Measurements from ENCODE around the gene ULBP2. TPM values are rescaled to one million over a fixed set of nuclear protein-coding genes. Genes with fewer than 3 reads are reported as not detected.
"Not testable (repeated sequence)": the region's sequence is repeated elsewhere in the genome, so short reads cannot be mapped to it uniquely, and the experiment has no call there.

ULBP2 gene
- polyA plus RNA-seq, 1 donor, result 0.09 TPM

- H3K36me3 ChIP-seq (ENCODE audit: control insufficient read depth, insufficient read depth, low read length), result no peaks in the 10 kb centered on the region
- no peak for DNase-seq
- H3K27ac ChIP-seq (ENCODE audit: low read length), result no peak overlapping the region
- no peaks in the 10 kb centered on the region for H3K9me3 ChIP-seq (ENCODE audit: control insufficient read depth, low read depth, low read length)
- no CpG with 5 or more reads among the region's 11 CpGs for WGBS (ENCODE audit: insufficient coverage, low lambda C conversion rate)
- no peaks in the 10 kb centered on the region for H3K27me3 ChIP-seq (ENCODE audit: control insufficient read depth, insufficient read depth, low read length)
- H3K4me3 ChIP-seq (ENCODE audit: low read length), result no peak overlapping the region
- H3K4me1 ChIP-seq (ENCODE audit: control insufficient read depth, insufficient read depth, low read length), result peaks cover 4% of the 10 kb centered on the region
Measured at GRCh38 chr6:149900620-149901443, 41.0 kb upstream of the ULBP2 start.

GRCh38 chr6:149901444-149902140 lies 40.2 kb upstream of the ULBP2 start:
- H3K4me3 ChIP-seq (ENCODE audit: low read length), result no peak overlapping the region
- WGBS (ENCODE audit: insufficient coverage, low lambda C conversion rate), result 88% methylated on average over 1 of the region's 6 CpGs

GRCh38 chr6:149903938-149904611 lies 37.7 kb upstream of the ULBP2 start:
- H3K36me3 ChIP-seq (ENCODE audit: control insufficient read depth, insufficient read depth, low read length), result no peaks in the 10 kb centered on the region
- no peaks in the 10 kb centered on the region for H3K4me1 ChIP-seq (ENCODE audit: control insufficient read depth, insufficient read depth, low read length)
- H3K4me3 ChIP-seq (ENCODE audit: low read length), result no peak overlapping the region
- H3K27me3 ChIP-seq (ENCODE audit: control insufficient read depth, insufficient read depth, low read length), result no peaks in the 10 kb centered on the region
- no peak for DNase-seq
- no CpG with 5 or more reads among the region's 5 CpGs for WGBS (ENCODE audit: insufficient coverage, low lambda C conversion rate)
- H3K27ac ChIP-seq (ENCODE audit: low read length), result no peak overlapping the region
- peaks cover 7% of the 10 kb centered on the region for H3K9me3 ChIP-seq (ENCODE audit: control insufficient read depth, low read depth, low read length)

More at GRCh38 chr6:149901444-149902140, 40.2 kb upstream of the ULBP2 start:
- H3K9me3 ChIP-seq (ENCODE audit: control insufficient read depth, low read depth, low read length), result no peaks in the 10 kb centered on the region
- H3K27ac ChIP-seq (ENCODE audit: low read length), result no peak overlapping the region
- DNase-seq, result no peak
- no peaks in the 10 kb centered on the region for H3K27me3 ChIP-seq (ENCODE audit: control insufficient read depth, insufficient read depth, low read length)
- H3K36me3 ChIP-seq (ENCODE audit: control insufficient read depth, insufficient read depth, low read length), result no peaks in the 10 kb centered on the region
- peaks cover 4% of the 10 kb centered on the region for H3K4me1 ChIP-seq (ENCODE audit: control insufficient read depth, insufficient read depth, low read length)

GRCh38 chr6:149904661-149905370 lies 37.0 kb upstream of the ULBP2 start:
- DNase-seq, result no peak
- no CpG with 5 or more reads among the region's 13 CpGs for WGBS (ENCODE audit: insufficient coverage, low lambda C conversion rate)
- H3K27me3 ChIP-seq (ENCODE audit: control insufficient read depth, insufficient read depth, low read length), result no peaks in the 10 kb centered on the region
- H3K9me3 ChIP-seq (ENCODE audit: control insufficient read depth, low read depth, low read length), result peaks cover 7% of the 10 kb centered on the region
- no peak overlapping the region for H3K4me3 ChIP-seq (ENCODE audit: low read length)
- no peak overlapping the region for H3K27ac ChIP-seq (ENCODE audit: low read length)
- no peaks in the 10 kb centered on the region for H3K36me3 ChIP-seq (ENCODE audit: control insufficient read depth, insufficient read depth, low read length)
- H3K4me1 ChIP-seq (ENCODE audit: control insufficient read depth, insufficient read depth, low read length), result no peaks in the 10 kb centered on the region

GRCh38 chr6:149905371-149905910 lies 36.4 kb upstream of the ULBP2 start:
- Histone ChIP-seq H3K9me3 (ENCODE audit: control insufficient read depth, low read depth, low read length) (peaks cover 7% of the 10 kb centered on the region), H3K27ac (ENCODE audit: low read length) (no peak overlapping the region), H3K27me3 (ENCODE audit: control insufficient read depth, insufficient read depth, low read length) (no peaks in the 10 kb centered on the region), H3K4me1 (ENCODE audit: control insufficient read depth, insufficient read depth, low read length) (no peaks in the 10 kb centered on the region), H3K4me3 (ENCODE audit: low read length) (no peak overlapping the region), H3K36me3 (ENCODE audit: control insufficient read depth, insufficient read depth, low read length) (no peaks in the 10 kb centered on the region)
- DNase-seq, result no peak
- no CpG with 5 or more reads among the region's 18 CpGs for WGBS (ENCODE audit: insufficient coverage, low lambda C conversion rate)

- Histone ChIP-seq H3K36me3 (ENCODE audit: control insufficient read depth, insufficient read depth, low read length) (no peaks in the 10 kb centered on the region), H3K4me3 (ENCODE audit: low read length) (no peak overlapping the region), H3K27ac (ENCODE audit: low read length) (no peak overlapping the region), H3K9me3 (ENCODE audit: control insufficient read depth, low read depth, low read length) (peaks cover 7% of the 10 kb centered on the region), H3K27me3 (ENCODE audit: control insufficient read depth, insufficient read depth, low read length) (no peaks in the 10 kb centered on the region), H3K4me1 (ENCODE audit: control insufficient read depth, insufficient read depth, low read length) (no peaks in the 10 kb centered on the region)
- DNase-seq, result no peak
- no CpG with 5 or more reads among the region's 6 CpGs for WGBS (ENCODE audit: insufficient coverage, low lambda C conversion rate)
Measured at GRCh38 chr6:149905911-149906371, 35.9 kb upstream of the ULBP2 start.

GRCh38 chr6:149906405-149906804 lies 35.4 kb upstream of the ULBP2 start:
- DNase-seq, result no peak
- Histone ChIP-seq H3K4me3 (ENCODE audit: low read length) (no peak overlapping the region), H3K27me3 (ENCODE audit: control insufficient read depth, insufficient read depth, low read length) (no peaks in the 10 kb centered on the region), H3K27ac (ENCODE audit: low read length) (no peak overlapping the region), H3K36me3 (ENCODE audit: control insufficient read depth, insufficient read depth, low read length) (no peaks in the 10 kb centered on the region), H3K4me1 (ENCODE audit: control insufficient read depth, insufficient read depth, low read length) (no peaks in the 10 kb centered on the region), H3K9me3 (ENCODE audit: control insufficient read depth, low read depth, low read length) (peaks cover 7% of the 10 kb centered on the region)
- WGBS (ENCODE audit: insufficient coverage, low lambda C conversion rate), result 80% methylated on average over 1 of the region's 4 CpGs

GRCh38 chr6:149907317-149907716 lies 34.5 kb upstream of the ULBP2 start:
- DNase-seq, result no peak
- Histone ChIP-seq H3K4me3 (ENCODE audit: low read length) (no peak overlapping the region), H3K9me3 (ENCODE audit: control insufficient read depth, low read depth, low read length) (peaks cover 7% of the 10 kb centered on the region), H3K27me3 (ENCODE audit: control insufficient read depth, insufficient read depth, low read length) (no peaks in the 10 kb centered on the region), H3K4me1 (ENCODE audit: control insufficient read depth, insufficient read depth, low read length) (no peaks in the 10 kb centered on the region), H3K36me3 (ENCODE audit: control insufficient read depth, insufficient read depth, low read length) (no peaks in the 10 kb centered on the region), H3K27ac (ENCODE audit: low read length) (no peak overlapping the region)
- no CpG with 5 or more reads among the region's 2 CpGs for WGBS (ENCODE audit: insufficient coverage, low lambda C conversion rate)

GRCh38 chr6:149908480-149908879 lies 33.3 kb upstream of the ULBP2 start:
- H3K27ac ChIP-seq (ENCODE audit: low read length); H3K4me3 ChIP-seq (ENCODE audit: low read length); H3K27me3 ChIP-seq (ENCODE audit: control insufficient read depth, insufficient read depth, low read length); H3K4me1 ChIP-seq (ENCODE audit: control insufficient read depth, insufficient read depth, low read length); H3K9me3 ChIP-seq (ENCODE audit: control insufficient read depth, low read depth, low read length); DNase-seq; H3K36me3 ChIP-seq (ENCODE audit: control insufficient read depth, insufficient read depth, low read length): not testable (repeated sequence)
- no CpG with 5 or more reads among the region's 4 CpGs for WGBS (ENCODE audit: insufficient coverage, low lambda C conversion rate)
